ENCODE measurements around the gene MEF2A. TPM values are rescaled to one million over a fixed set of nuclear protein-coding genes. Genes with fewer than 3 reads are reported as not detected.

The MEF2A gene
- total RNA-seq, 1 donor from 2014 or later, result 86.8 TPM

GRCh38 chr15:99536422-99537040 is 29.3 kb upstream of the MEF2A start:
- Histone ChIP-seq H3K27me3 (no peaks in the 10 kb centered on the region), H3K4me3 (no peak overlapping the region), H3K36me3 (no peaks in the 10 kb centered on the region), H3K9me3 (no peaks in the 10 kb centered on the region), H3K27ac (no peak overlapping the region), H3K4me1 (no peaks in the 10 kb centered on the region)
- TF ChIP-seq, protein P1, sequence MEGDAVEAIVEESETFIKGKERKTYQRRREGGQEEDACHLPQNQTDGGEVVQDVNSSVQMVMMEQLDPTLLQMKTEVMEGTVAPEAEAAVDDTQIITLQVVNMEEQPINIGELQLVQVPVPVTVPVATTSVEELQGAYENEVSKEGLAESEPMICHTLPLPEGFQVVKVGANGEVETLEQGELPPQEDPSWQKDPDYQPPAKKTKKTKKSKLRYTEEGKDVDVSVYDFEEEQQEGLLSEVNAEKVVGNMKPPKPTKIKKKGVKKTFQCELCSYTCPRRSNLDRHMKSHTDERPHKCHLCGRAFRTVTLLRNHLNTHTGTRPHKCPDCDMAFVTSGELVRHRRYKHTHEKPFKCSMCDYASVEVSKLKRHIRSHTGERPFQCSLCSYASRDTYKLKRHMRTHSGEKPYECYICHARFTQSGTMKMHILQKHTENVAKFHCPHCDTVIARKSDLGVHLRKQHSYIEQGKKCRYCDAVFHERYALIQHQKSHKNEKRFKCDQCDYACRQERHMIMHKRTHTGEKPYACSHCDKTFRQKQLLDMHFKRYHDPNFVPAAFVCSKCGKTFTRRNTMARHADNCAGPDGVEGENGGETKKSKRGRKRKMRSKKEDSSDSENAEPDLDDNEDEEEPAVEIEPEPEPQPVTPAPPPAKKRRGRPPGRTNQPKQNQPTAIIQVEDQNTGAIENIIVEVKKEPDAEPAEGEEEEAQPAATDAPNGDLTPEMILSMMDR (IDR thresholded peaks at IDR 0.05), result no peak
- intact Hi-C loops (cut with DNase I), result no loop called here
- no peak for DNase-seq
- no peak for ATAC-seq

DNA sequence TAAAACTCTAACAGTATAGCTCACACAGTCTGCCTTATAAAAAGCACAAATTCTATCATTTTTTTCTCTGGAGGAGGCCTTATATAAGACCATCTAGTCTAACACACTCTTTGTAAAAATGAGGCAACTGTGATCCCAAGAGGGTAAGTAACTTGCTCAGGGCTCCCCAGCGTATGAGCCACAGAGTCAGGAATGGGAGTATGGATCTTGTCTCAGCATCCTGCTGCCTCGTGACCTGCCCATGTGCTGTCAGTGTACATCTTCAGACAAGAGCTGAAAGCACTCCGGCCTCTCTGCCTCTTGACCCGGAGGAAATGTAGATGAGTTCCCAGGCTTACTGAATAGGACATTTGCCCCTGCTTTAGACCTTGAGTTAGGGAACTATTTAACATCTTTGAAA is 28.4 kb upstream of the MEF2A start:
- H3K9me3 ChIP-seq, result no peaks in the 10 kb centered on the region
- TF ChIP-seq, protein P1 (IDR thresholded peaks at IDR 0.05), result no peak
- no peak overlapping the region for H3K27ac ChIP-seq
- no peak for DNase-seq
- intact Hi-C loops (cut with DNase I), result no loop called here
- no peak overlapping the region for H3K4me3 ChIP-seq
- H3K27me3 ChIP-seq, result no peaks in the 10 kb centered on the region
- H3K36me3 ChIP-seq, result no peaks in the 10 kb centered on the region
- H3K4me1 ChIP-seq, result no peaks in the 10 kb centered on the region
- no peak for ATAC-seq

GRCh38 chr15:99538261-99538660 is 27.5 kb upstream of the MEF2A start:
- H3K9me3 ChIP-seq, result no peaks in the 10 kb centered on the region
- H3K27me3 ChIP-seq, result no peaks in the 10 kb centered on the region
- DNase-seq, result no peak
- no peak overlapping the region for H3K4me3 ChIP-seq
- intact Hi-C loops (cut with DNase I), result no loop called here
- no peaks in the 10 kb centered on the region for H3K4me1 ChIP-seq
- TF ChIP-seq, protein P1 (IDR thresholded peaks at IDR 0.05), result no peak
- no peaks in the 10 kb centered on the region for H3K36me3 ChIP-seq
- no peak overlapping the region for H3K27ac ChIP-seq
- ATAC-seq, result no peak

DNA sequence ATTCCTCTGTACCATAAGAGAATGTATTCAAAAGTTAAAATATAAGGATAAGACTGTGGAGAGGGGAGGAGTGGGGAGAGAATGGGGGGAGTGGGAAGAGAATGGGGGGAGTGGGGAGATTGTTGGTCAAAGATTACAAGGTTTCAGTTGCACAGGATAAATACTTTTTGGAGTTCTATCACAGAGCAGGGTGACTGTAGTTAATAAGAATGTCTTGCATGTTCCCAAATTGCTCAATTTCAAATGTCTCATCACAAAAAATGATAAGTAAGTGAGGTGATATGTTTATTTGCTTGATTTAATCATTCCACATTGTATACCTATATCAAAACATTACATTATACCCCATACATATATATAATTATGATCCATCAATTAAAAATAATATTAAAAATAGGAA is 23.0 kb upstream of the MEF2A start:
- no peaks in the 10 kb centered on the region for H3K36me3 ChIP-seq
- H3K4me1 ChIP-seq, result no peaks in the 10 kb centered on the region
- no peaks in the 10 kb centered on the region for H3K27me3 ChIP-seq
- DNase-seq (no peak), ATAC-seq (no peak)
- TF ChIP-seq, protein P1 (IDR thresholded peaks at IDR 0.05), result no peak
- no peak overlapping the region for H3K4me3 ChIP-seq
- no peaks in the 10 kb centered on the region for H3K9me3 ChIP-seq
- intact Hi-C loops (cut with DNase I), result no loop called here
- H3K27ac ChIP-seq, result no peak overlapping the region

DNA sequence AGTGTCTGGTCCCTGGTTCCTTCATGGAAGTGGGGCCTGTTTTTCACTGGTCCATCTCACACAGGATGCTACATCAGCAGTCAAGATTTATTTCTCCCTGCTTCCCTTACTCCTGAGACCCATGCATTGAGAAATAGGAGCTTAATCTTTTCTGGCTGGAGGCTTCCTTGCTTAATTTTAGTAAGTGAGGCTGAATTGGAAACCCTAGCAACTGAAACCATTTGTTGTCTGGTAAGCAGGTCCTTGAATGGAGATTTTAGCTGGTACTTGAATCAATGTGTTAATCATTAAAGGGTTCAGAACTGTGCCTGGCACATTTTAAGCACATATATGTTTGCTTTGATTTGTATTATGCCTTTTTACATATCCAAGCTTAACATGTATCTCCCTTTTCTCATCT is 20.2 kb upstream of the MEF2A start:
- intact Hi-C loops (cut with DNase I), result no loop called here
- no peak for ATAC-seq
- DNase-seq, result no peak
- H3K4me3 ChIP-seq, result no peak overlapping the region
- H3K4me1 ChIP-seq, result no peaks in the 10 kb centered on the region
- no peaks in the 10 kb centered on the region for H3K36me3 ChIP-seq
- H3K27me3 ChIP-seq, result no peaks in the 10 kb centered on the region
- no peak overlapping the region for H3K27ac ChIP-seq
- TF ChIP-seq, protein P1 (IDR thresholded peaks at IDR 0.05), result no peak
- no peaks in the 10 kb centered on the region for H3K9me3 ChIP-seq
